Upper lobe of left lung (tissue), 4 donors: ENCODE results near the gene RPS2.

ENCODE experiments used
- POLR2AphosphoS5 ChIP-seq, 2 donors: sonication (generic); formaldehyde crosslinking; IDR thresholded peaks; one replicate each; pipeline ENCODE4 v1.5.1; 2017; ENCODE audit warnings: antibody characterized with exemption in 2 of 2
- TF ChIP-seq, protein P1 (sequence below), 6 experiments: fragments of 450-650 bp in 4 of 6; fragments of 200-600 bp in 2 of 6; sonication (generic) in 2 of 6; IDR thresholded peaks; one replicate each; pipeline ENCODE4 v1.5.1; 2016 to 2019; ENCODE audit warnings: antibody characterized with exemption in 6 of 6

DNA sequence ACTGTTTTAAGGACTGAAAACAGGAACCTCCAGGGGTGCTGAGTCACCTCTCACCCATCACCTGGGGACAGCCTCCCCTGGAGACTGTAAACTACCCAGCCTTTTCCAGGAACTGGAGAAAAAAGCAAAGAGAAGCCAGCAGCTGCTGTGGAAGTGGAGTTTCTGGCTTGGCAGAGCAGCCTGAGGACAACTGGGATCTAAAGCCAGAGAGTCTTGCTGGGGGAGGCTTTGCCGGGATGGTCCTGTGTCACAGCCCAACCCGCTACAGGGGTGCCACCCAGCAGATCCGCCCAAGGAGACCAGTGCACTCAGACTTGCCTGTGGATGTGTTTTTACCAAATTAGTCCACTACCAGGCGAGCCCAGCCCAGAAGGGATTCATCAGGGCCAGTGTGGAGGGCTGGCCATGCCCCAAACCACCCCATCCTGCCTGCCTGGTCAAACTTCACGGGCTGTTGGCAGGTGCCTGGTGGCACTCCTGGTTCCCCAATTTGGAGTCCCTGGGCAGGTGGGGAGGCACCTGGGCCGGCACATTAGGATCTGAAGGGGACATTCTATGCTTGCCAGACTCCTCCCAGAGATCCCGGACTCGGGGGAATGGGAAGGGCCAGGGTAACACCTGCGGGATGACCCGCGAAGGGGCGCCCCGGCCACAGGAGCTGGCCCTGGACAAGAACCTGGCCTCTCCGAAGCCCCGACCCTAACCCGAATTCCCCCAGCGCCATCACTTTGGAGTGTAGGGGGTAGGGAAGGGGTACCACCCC lies 22.4 kb downstream of the RPS2 start:
- TF ChIP-seq, protein P1, sequence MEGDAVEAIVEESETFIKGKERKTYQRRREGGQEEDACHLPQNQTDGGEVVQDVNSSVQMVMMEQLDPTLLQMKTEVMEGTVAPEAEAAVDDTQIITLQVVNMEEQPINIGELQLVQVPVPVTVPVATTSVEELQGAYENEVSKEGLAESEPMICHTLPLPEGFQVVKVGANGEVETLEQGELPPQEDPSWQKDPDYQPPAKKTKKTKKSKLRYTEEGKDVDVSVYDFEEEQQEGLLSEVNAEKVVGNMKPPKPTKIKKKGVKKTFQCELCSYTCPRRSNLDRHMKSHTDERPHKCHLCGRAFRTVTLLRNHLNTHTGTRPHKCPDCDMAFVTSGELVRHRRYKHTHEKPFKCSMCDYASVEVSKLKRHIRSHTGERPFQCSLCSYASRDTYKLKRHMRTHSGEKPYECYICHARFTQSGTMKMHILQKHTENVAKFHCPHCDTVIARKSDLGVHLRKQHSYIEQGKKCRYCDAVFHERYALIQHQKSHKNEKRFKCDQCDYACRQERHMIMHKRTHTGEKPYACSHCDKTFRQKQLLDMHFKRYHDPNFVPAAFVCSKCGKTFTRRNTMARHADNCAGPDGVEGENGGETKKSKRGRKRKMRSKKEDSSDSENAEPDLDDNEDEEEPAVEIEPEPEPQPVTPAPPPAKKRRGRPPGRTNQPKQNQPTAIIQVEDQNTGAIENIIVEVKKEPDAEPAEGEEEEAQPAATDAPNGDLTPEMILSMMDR (IDR thresholded peaks at IDR 0.05): no peak
- TF ChIP-seq POLR2AphosphoS5 (IDR thresholded peaks at IDR 0.05): no peak
